NT2/D1 (cell line): ENCODE measurements around the gene TMEM245.

Experiments used
- YY1 ChIP-seq: IDR thresholded peaks from 2 replicates; pipeline ENCODE4 v1.6.1; 2011; ENCODE audit not compliant: insufficient read length, insufficient read depth
- ZNF274 ChIP-seq: IDR thresholded peaks from 2 replicates; pipeline ENCODE4 v1.6.1; 2011; ENCODE audit warnings: mild to moderate bottlenecking, low read depth, low read length

DNA sequence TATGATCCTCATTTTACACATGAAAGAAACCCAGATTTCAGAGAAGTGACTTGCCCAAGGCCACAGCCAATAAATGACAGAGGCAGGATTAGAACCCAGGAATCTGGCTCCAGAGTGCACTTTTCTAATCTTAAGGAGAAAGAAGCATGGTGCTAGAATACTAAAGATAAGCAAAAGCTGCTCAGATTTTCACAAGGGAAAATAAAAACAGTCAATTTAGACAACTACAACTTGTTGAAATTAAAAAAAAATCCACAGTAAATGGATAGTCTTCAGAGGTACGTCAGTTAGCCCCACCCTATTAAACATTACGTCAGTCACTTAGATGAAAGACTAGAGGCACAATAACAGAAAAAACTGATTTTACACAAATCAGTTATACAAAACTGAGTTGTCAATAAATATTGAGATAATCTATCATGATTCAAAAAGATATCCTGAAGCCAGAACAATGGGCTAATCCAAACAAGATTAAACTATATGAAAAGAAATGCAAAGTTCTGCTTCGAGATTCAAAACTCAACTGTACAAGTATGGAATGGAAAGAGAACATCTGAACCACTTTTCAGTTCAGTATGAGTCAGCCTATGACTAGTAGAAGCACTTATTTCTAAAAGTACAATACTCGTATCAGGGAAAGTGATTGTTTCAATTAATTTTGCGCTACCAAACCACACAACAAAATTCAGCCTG lies 9.3 kb downstream of the TMEM245 start:
- TF ChIP-seq ZNF274 = no peak
- TF ChIP-seq YY1 = no peak
